H1 (cell line): ENCODE data around the gene C3orf18. TPM values are rescaled to one million over a fixed set of nuclear protein-coding genes. Genes with fewer than 3 reads are reported as not detected.
A peak's percentile ranks its signal among the peaks of the same experiment; 100 is the strongest.

Experiments
- CTCF ChIA-PET: fragments of 300-600 bp; sonication (Branson Sonifier 250); formaldehyde crosslinking; loops from one replicate; lab custom pipeline; 2021; ENCODE audit not compliant: partially characterized antibody; lab: Charles Lee
- POLR2A ChIA-PET: fragments of 300-600 bp; sonication (Branson Sonifier 250); formaldehyde crosslinking; loops from one replicate; lab custom pipeline; 2021; ENCODE audit warnings: inconsistent platforms; ENCODE audit not compliant: partially characterized antibody; lab: Charles Lee
- DNase-seq, 2 experiments: peaks; one replicate each; pipeline versions ENCODE4 v3.0.0 to v3.0.0-alpha.2; 2010 to 2022; ENCODE audit warnings: low spot score in 2 of 2, low read depth in 1 of 2, mixed read lengths in 1 of 2
- FAIRE-seq: peaks from 2 replicates; lab custom pipeline; 2011; peaks lifted over from hg19 to GRCh38; lab: Jason Lieb, UNC
- H2AFZ ChIP-seq: 2 replicates; pipeline ENCODE4 v1.8.1; 2012; ENCODE audit warnings: low read length, inconsistent platforms
- H2AK5ac ChIP-seq: 2 replicates; pipeline ENCODE4 v1.6.1; 2013; ENCODE audit warnings: low read depth, low read length
- H2BK120ac ChIP-seq: replicated peaks from 2 replicates; pipeline ENCODE3; 2013; ENCODE audit warnings: low read depth, low read length, inconsistent platforms
- H2BK12ac ChIP-seq: 2 replicates; pipeline ENCODE4 v1.6.1; 2013; ENCODE audit warnings: low read depth, low read length
- H2BK15ac ChIP-seq: 2 replicates; pipeline ENCODE4 v1.6.1; 2013; ENCODE audit warnings: low read length
- H2BK20ac ChIP-seq: 2 replicates; pipeline ENCODE4 v1.6.1; 2013; ENCODE audit warnings: low read length
- H2BK5ac ChIP-seq: 2 replicates; pipeline ENCODE4 v1.6.1; 2013; ENCODE audit warnings: low read depth, low read length
- H3K14ac ChIP-seq: 2 replicates; pipeline ENCODE4 v1.6.1; 2013; ENCODE audit warnings: inconsistent platforms; ENCODE audit not compliant: insufficient read length
- H3K18ac ChIP-seq: 2 replicates; pipeline ENCODE4 v1.6.1; 2013; ENCODE audit warnings: low read length; ENCODE audit errors: extremely low read depth
- H3K23ac ChIP-seq: 2 replicates; pipeline ENCODE4 v1.6.1; 2013; ENCODE audit warnings: inconsistent platforms; ENCODE audit not compliant: insufficient read length
- H3K23me2 ChIP-seq: 2 replicates; pipeline ENCODE4 v1.6.1; 2013; ENCODE audit warnings: low read depth, low read length
- H3K27ac ChIP-seq: 2 replicates; pipeline ENCODE4 v1.6.1; 2011; ENCODE audit warnings: low read depth, low read length, inconsistent platforms
- H3K27me3 ChIP-seq, 4 experiments: replicated peaks in 1 of 4; 1 replicate in 1 of 4; 2 replicates in 3 of 4; pipeline versions ENCODE4 v1.6.1 to v1.8.1; 2011 to 2013; ENCODE audit warnings: low read length in 3 of 4, mild to moderate bottlenecking in 3 of 4, inconsistent platforms in 2 of 4, mixed read lengths in 2 of 4, moderate library complexity in 1 of 4; ENCODE audit not compliant: control insufficient read depth in 3 of 4, insufficient read depth in 3 of 4; ENCODE audit errors: extremely low read depth in 1 of 4
- H3K36me3 ChIP-seq, 4 experiments: 2 replicates each; pipeline versions ENCODE4 v1.6.1 to v1.8.1; 2011 to 2013; ENCODE audit warnings: mild to moderate bottlenecking in 4 of 4, low read length in 3 of 4, moderate library complexity in 2 of 4, control low read depth in 1 of 4, inconsistent platforms in 1 of 4; ENCODE audit not compliant: insufficient read depth in 4 of 4, control insufficient read depth in 2 of 4
- H3K4ac ChIP-seq: replicated peaks from 2 replicates; pipeline ENCODE3; 2013; ENCODE audit warnings: low read length, low read depth, mixed read lengths, inconsistent platforms; ENCODE audit not compliant: insufficient read length
- H3K4me1 ChIP-seq, 4 experiments: replicated peaks in 1 of 4; 1 replicate in 1 of 4; 2 replicates in 3 of 4; pipeline versions ENCODE4 v1.6.1 to v1.8.1; 2011 to 2013; ENCODE audit warnings: low read length in 3 of 4, inconsistent platforms in 2 of 4, mixed read lengths in 1 of 4; ENCODE audit not compliant: insufficient read depth in 4 of 4, control insufficient read depth in 3 of 4
- H3K4me2 ChIP-seq, 2 experiments: 2 replicates each; pipeline versions ENCODE4 v1.6.1 to v1.8.1; 2011 to 2013; ENCODE audit warnings: low read depth in 2 of 2, low read length in 2 of 2, control low read depth in 1 of 2, inconsistent platforms in 1 of 2, mild to moderate bottlenecking in 1 of 2; ENCODE audit not compliant: insufficient read depth in 1 of 2
- H3K4me3 ChIP-seq, 4 experiments: fragments of 200-600, 300-600 bp in 1 of 4; sonication (generic), shearing (Covaris generic), sonication (Bioruptor Twin) in 1 of 4; 2 replicates each; pipeline versions ENCODE4 v1.5.1 to v1.8.1; 2011 to 2016; ENCODE audit warnings: low read length in 4 of 4, low read depth in 3 of 4, control low read depth in 2 of 4, inconsistent platforms in 2 of 4, mild to moderate bottlenecking in 2 of 4, mixed read lengths in 1 of 4, moderate library complexity in 1 of 4; ENCODE audit not compliant: insufficient read depth in 2 of 4; ENCODE audit errors: extremely low read depth in 1 of 4
- H3K56ac ChIP-seq: replicated peaks from 2 replicates; pipeline ENCODE3; 2013; ENCODE audit warnings: low read depth, mild to moderate bottlenecking, mixed read lengths, low read length, inconsistent platforms; ENCODE audit not compliant: insufficient read length
- H3K79me1 ChIP-seq: 2 replicates; pipeline ENCODE4 v1.6.1; 2013; ENCODE audit warnings: low read depth, low read length, control low read depth
- H3K79me2 ChIP-seq, 2 experiments: 2 replicates each; pipeline versions ENCODE4 v1.6.1 to v1.8.1; 2012 to 2013; ENCODE audit warnings: low read length in 2 of 2, mild to moderate bottlenecking in 2 of 2, inconsistent platforms in 1 of 2; ENCODE audit not compliant: insufficient read depth in 2 of 2, control insufficient read depth in 1 of 2
- H3K9ac ChIP-seq, 4 experiments: replicated peaks in 1 of 4; 1 replicate in 1 of 4; 2 replicates in 3 of 4; pipeline versions ENCODE4 v1.6.1 to v1.8.1; 2011 to 2013; ENCODE audit warnings: low read depth in 3 of 4, low read length in 3 of 4, control low read depth in 2 of 4, mild to moderate bottlenecking in 2 of 4, moderate library complexity in 2 of 4, inconsistent platforms in 1 of 4; ENCODE audit errors: extremely low read depth in 1 of 4
- H3K9me3 ChIP-seq, 2 experiments: 2 replicates each; pipeline versions ENCODE4 v1.6.1 to v1.8.1; 2012 to 2013; ENCODE audit warnings: mild to moderate bottlenecking in 2 of 2, moderate library complexity in 2 of 2, control low read depth in 1 of 2, inconsistent platforms in 1 of 2, low read depth in 1 of 2, low read length in 1 of 2, mixed read lengths in 1 of 2; ENCODE audit not compliant: insufficient read depth in 2 of 2
- H4K20me1 ChIP-seq, 2 experiments: replicated peaks in 1 of 2; 2 replicates each; pipeline versions ENCODE3 to v1.8.1; 2011 to 2013; ENCODE audit warnings: inconsistent platforms in 2 of 2, low read length in 2 of 2, mild to moderate bottlenecking in 1 of 2; ENCODE audit not compliant: insufficient read depth in 2 of 2, control insufficient read depth in 1 of 2
- H4K5ac ChIP-seq: 2 replicates; pipeline ENCODE4 v1.6.1; 2013; ENCODE audit warnings: low read length, low read depth, mixed read lengths, inconsistent platforms; ENCODE audit not compliant: insufficient read length
- H4K8ac ChIP-seq: 2 replicates; pipeline ENCODE4 v1.8.0; 2013; ENCODE audit warnings: mild to moderate bottlenecking, moderate library complexity, low read length, inconsistent platforms; ENCODE audit not compliant: insufficient read depth; ENCODE audit errors: extremely low read depth
- H4K91ac ChIP-seq: replicated peaks from 2 replicates; pipeline ENCODE3; 2013; ENCODE audit warnings: low read length, mixed read lengths, inconsistent platforms; ENCODE audit not compliant: insufficient read length
- ATF2 ChIP-seq: IDR thresholded peaks from 2 replicates; pipeline ENCODE4 v1.6.1; 2012; ENCODE audit warnings: low read length, inconsistent platforms
- CBX5 ChIP-seq: fragments of 300-800, 300-1000 bp; sonication (generic); IDR thresholded peaks from 2 replicates; pipeline ENCODE4 v1.7.1; 2016; ENCODE audit warnings: antibody characterized with exemption, low read length, low read depth
- EZH2 ChIP-seq: fragments of 200-600 bp; sonication (generic); IDR thresholded peaks from 2 replicates; pipeline ENCODE4 v1.7.1; 2012; ENCODE audit warnings: low read depth, mild to moderate bottlenecking, moderate library complexity, low read length, inconsistent platforms; ENCODE audit not compliant: severe bottlenecking
- KDM4A ChIP-seq: IDR thresholded peaks from one replicate; pipeline ENCODE4 v1.7.1; 2012; ENCODE audit warnings: low read depth, mild to moderate bottlenecking, moderate library complexity, low read length, inconsistent platforms; ENCODE audit not compliant: severe bottlenecking
- SP2 ChIP-seq: IDR thresholded peaks from 2 replicates; pipeline ENCODE4 v1.6.1; 2012; ENCODE audit warnings: mild to moderate bottlenecking, low read length, inconsistent platforms
- TAF1 ChIP-seq: IDR thresholded peaks from 2 replicates; pipeline ENCODE4 v1.6.1; 2011; ENCODE audit warnings: mild to moderate bottlenecking, low read depth, low read length
- TEAD4 ChIP-seq: IDR thresholded peaks from 2 replicates; pipeline ENCODE4 v1.6.1; 2012; ENCODE audit warnings: low read depth, low read length, inconsistent platforms, mixed read lengths
- WGBS, 2 experiments: shearing (Covaris generic) in 1 of 2; methylation state at CpG; one replicate each; pipeline versions ENCODE4 v1.1.6 to v1.1.7; 2013 to 2015; ENCODE audit warnings: low lambda C conversion rate in 2 of 2, mixed read lengths in 2 of 2, inconsistent platforms in 1 of 2, low coverage in 1 of 2, missing lambda C conversion rate in 1 of 2; ENCODE audit not compliant: insufficient replicate concordance in 2 of 2, insufficient coverage in 1 of 2, insufficient read length in 1 of 2; ENCODE audit errors: extremely low coverage in 1 of 2, missing lambda C conversion rate in 1 of 2; 5-methylcytosine and 5-hydroxymethylcytosine counted together
- polyA plus RNA-seq, 7 experiments: library from polyadenylated mRNA; depleted of rRNA in 3 of 7; stranded (reverse) in 5 of 7; unstranded in 2 of 7; fragments of >200 nt in 5 of 7; fragments of 200-250 nt in 2 of 7; gene quantifications; 1 replicate in 5 of 7; 2 replicates in 1 of 7; 4 replicates in 1 of 7; pipeline versions ENCODE4 v1.2.1 to v1.2.3, GENCODE V29; 2011 to 2013; ENCODE audit warnings: missing spikeins in 2 of 7, mixed read lengths in 2 of 7
- total RNA-seq: library from RNA; stranded (reverse); fragmentation: NEBNext Ultra II Directional; extraction: Animal tissue kit (Norgen Biotek cat#: 25700); gene quantifications from 2 replicates; pipeline ENCODE4 v1.2.1, GENCODE V29; 2021
- TF ChIP-seq, protein P1 (sequence below): IDR thresholded peaks from 2 replicates; pipeline ENCODE4 v1.6.1; 2011; ENCODE audit warnings: low read length, improper control_type of control experiment

Gene C3orf18
- total and polyA plus RNA-seq, 2 of the 8 experiments (the other 6 are each of a cell fraction or from before 2014, with no cell fraction given), result 7.5 to 15.0 TPM

GRCh38 chr3:50549226-50549625, 18.3 kb downstream of the C3orf18 start:
- peak overlapping the region; percentile 86; the same call in 1 of the 2 replicates for H2BK20ac ChIP-seq
- H3K27ac ChIP-seq, result no peak overlapping the region
- no peak overlapping the region for H3K4ac ChIP-seq
- 0 out of 2 replicates have a peak overlapping the region, but pooled peaks have one; percentile 19 for H2AFZ ChIP-seq
- H3K27me3 ChIP-seq, result peaks cover 0 to 3% (median 0%) of the 10 kb centered on the region in 4 experiments; a peak in 3 of 7 replicates
- H2AK5ac ChIP-seq, result no peak overlapping the region
- DNase-seq (no peak), FAIRE-seq (no peak)
- peak overlapping the region; percentile 68; the same call in 1 of the 2 replicates for H2BK12ac ChIP-seq
- no peak overlapping the region for H3K23ac ChIP-seq
- no peak overlapping the region for H3K18ac ChIP-seq
- H3K79me2 ChIP-seq, result no peaks in the 10 kb centered on the region
- H4K20me1 ChIP-seq, result no peaks in the 10 kb centered on the region
- WGBS, 2 experiments, result 100% methylated on average over 3 of the region's 3 CpGs; no CpG with 5 or more reads in 1 of the 2 experiments
- no peak overlapping the region for H2BK120ac ChIP-seq
- H3K79me1 ChIP-seq, result no peaks in the 10 kb centered on the region
- no peak overlapping the region for H4K8ac ChIP-seq
- no peak overlapping the region for H3K56ac ChIP-seq
- H3K9ac ChIP-seq, result no peak overlapping the region
- no peaks in the 10 kb centered on the region for H3K23me2 ChIP-seq
- H4K5ac ChIP-seq, result no peak overlapping the region
- H4K91ac ChIP-seq, result no peak overlapping the region
- no peak overlapping the region for H3K14ac ChIP-seq
- no peak overlapping the region for H3K4me3 ChIP-seq
- 0 out of 2 replicates have a peak overlapping the region, but pooled peaks have one; percentile 49 for H2BK5ac ChIP-seq
- no peak overlapping the region for H3K4me2 ChIP-seq
- ChIA-PET POLR2A (interaction anchor here (0.8 to 1.4 kb wide), 2 partner anchors 11 to 33 kb away, joined by 3 read pairs; no protein-coding TSS in a partner anchor), CTCF (interaction anchor here (0.7 to 46.5 kb wide), 46 partner anchors 10 to 323 kb away, joined by 3 to 863 read pairs (median 6); partner anchors contain the start of genes CACNA2D2, CISH, HEMK1 and MAPKAPK3)
- no peaks in the 10 kb centered on the region for H3K9me3 ChIP-seq
- 0 out of 2 replicates have a peak overlapping the region, but pooled peaks have one; percentile 1 for H2BK15ac ChIP-seq
- H3K36me3 ChIP-seq, result no peaks in the 10 kb centered on the region
- H3K4me1 ChIP-seq, result peaks cover 0 to 6% (median 2%) of the 10 kb centered on the region in 4 experiments; a peak in 3 of 7 replicates
- no peak for TF ChIP-seq EZH2
- TF ChIP-seq TEAD4, result no peak
- no peak for TF ChIP-seq SP2
- TF ChIP-seq, protein P1, sequence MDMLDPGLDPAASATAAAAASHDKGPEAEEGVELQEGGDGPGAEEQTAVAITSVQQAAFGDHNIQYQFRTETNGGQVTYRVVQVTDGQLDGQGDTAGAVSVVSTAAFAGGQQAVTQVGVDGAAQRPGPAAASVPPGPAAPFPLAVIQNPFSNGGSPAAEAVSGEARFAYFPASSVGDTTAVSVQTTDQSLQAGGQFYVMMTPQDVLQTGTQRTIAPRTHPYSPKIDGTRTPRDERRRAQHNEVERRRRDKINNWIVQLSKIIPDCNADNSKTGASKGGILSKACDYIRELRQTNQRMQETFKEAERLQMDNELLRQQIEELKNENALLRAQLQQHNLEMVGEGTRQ, result no peak
- no peak for TF ChIP-seq TAF1
- TF ChIP-seq CBX5, result no peak
- TF ChIP-seq ATF2, result no peak
- TF ChIP-seq KDM4A, result no peak
